Measurements from ENCODE around the gene TSPAN18. TPM values are rescaled to one million over a fixed set of nuclear protein-coding genes. Genes with fewer than 3 reads are reported as not detected.

TSPAN18 gene
- total RNA-seq, 2 experiments from 2014 or later = not detected

DNA sequence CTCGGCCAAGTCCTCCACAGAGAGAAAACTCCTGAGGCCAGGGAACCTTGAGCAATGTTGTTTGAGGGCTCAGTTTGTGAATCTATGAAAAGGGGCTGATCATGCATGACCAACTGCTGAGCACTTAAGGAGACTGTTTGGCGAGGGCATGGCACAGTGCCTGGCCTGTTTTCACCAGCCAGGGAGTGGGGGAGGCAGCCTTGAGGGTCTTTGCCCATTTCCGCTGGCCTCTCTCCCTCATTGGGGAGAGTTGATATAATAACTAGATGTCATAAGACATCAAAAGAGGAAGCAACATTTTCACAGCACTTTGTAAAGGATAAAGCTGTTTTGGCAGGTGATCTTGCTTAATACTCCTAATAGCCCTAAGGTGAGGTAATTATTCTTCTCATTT is 113.3 kb downstream of the TSPAN18 start:
- CTCF ChIA-PET (ENCODE audit: unreplicated experiment) = no interaction called here
- BruUV-seq (replicated peaks) = no TSS peak
- intact Hi-C loops (cut with micrococcal nuclease; ENCODE audit: unreplicated experiment) = no loop called here

DNA sequence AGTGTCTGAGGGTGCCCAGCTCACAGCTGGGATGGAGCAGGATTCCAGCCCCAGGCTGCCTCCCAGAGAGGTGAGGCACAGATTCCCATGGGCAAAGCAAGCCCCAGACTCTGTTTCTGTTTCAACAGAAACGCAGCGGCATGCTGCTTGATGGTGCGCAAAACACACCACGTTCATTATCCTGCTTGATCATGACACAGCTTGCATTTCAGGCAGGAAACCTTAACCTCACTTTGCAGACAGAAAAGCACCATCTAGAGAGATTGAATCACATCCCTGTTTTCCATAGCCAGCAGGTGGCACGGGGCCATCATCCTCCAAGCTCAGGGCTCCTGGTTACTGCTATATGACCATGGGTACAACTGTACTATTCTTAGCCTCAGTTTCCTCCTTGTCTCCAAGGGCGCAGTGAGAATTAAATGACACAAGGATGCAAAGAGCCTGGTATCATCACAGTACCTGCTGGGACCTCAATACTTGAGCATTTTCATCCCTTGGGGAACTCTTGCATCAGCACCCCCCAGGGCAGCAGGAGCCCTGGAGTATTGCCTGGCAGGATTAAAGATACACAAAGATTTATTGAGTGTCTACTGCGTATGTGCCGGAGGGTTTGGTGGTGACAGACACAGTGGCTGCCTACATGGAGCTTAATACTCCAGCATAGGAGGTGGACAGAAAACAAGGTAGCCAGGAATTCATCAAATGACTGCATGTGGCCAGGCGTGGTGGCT is 113.9 kb downstream of the TSPAN18 start:
- ChIA-PET POLR2A (interaction anchor here (0.7 kb wide), 1 partner anchor 690 kb away, joined by 3 read pairs; no protein-coding TSS in a partner anchor), CTCF (ENCODE audit: unreplicated experiment) (no interaction called here)
- Histone ChIP-seq H3K9me3 (ENCODE audit: low read length) (no peaks in the 10 kb centered on the region), H3K36me3 (ENCODE audit: insufficient read depth, low read length) (no peaks in the 10 kb centered on the region), H4K20me1 (ENCODE audit: insufficient read depth, low read length) (no peaks in the 10 kb centered on the region), H3K27ac (ENCODE audit: low read depth, low read length, poor library complexity, severe bottlenecking) (no peak overlapping the region), H3K4me1 (ENCODE audit: insufficient read depth, low read length, poor library complexity, severe bottlenecking) (no peaks in the 10 kb centered on the region), H3K4me3 (ENCODE audit: low read depth, low read length, poor library complexity, severe bottlenecking) (no peak overlapping the region), H3K9me2 (ENCODE audit: insufficient read depth, low read length) (no peaks in the 10 kb centered on the region), H3K79me2 (ENCODE audit: insufficient read depth, low read depth, low read length) (no peaks in the 10 kb centered on the region), H2AFZ (ENCODE audit: low read length) (no peak overlapping the region), H3K4me2 (ENCODE audit: low read length) (no peak overlapping the region)
- intact Hi-C loops (cut with micrococcal nuclease; ENCODE audit: unreplicated experiment) = no loop called here
- no TSS peak for BruUV-seq (replicated peaks)
- TF ChIP-seq EZH2phosphoT487 (IDR thresholded peaks at IDR 0.05; ENCODE audit: borderline replicate concordance, low read depth, low read length) = no peak
- DNase-seq (ENCODE audit: low spot score) = no peak

More for the DNA sequence above, 113.3 kb downstream of the TSPAN18 start:
- no peak for TF ChIP-seq EZH2phosphoT487 (IDR thresholded peaks at IDR 0.05; ENCODE audit: borderline replicate concordance, low read depth, low read length)
- TF ChIP-seq, protein P1, sequence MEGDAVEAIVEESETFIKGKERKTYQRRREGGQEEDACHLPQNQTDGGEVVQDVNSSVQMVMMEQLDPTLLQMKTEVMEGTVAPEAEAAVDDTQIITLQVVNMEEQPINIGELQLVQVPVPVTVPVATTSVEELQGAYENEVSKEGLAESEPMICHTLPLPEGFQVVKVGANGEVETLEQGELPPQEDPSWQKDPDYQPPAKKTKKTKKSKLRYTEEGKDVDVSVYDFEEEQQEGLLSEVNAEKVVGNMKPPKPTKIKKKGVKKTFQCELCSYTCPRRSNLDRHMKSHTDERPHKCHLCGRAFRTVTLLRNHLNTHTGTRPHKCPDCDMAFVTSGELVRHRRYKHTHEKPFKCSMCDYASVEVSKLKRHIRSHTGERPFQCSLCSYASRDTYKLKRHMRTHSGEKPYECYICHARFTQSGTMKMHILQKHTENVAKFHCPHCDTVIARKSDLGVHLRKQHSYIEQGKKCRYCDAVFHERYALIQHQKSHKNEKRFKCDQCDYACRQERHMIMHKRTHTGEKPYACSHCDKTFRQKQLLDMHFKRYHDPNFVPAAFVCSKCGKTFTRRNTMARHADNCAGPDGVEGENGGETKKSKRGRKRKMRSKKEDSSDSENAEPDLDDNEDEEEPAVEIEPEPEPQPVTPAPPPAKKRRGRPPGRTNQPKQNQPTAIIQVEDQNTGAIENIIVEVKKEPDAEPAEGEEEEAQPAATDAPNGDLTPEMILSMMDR (conservative IDR thresholded peaks at IDR 0.05; ENCODE audit: low read length) = no peak
- H2AFZ ChIP-seq (ENCODE audit: low read length) = no peak overlapping the region
- no peak overlapping the region for H3K4me3 ChIP-seq (ENCODE audit: low read depth, low read length, poor library complexity, severe bottlenecking)
- no peaks in the 10 kb centered on the region for H4K20me1 ChIP-seq (ENCODE audit: insufficient read depth, low read length)
- no peak for DNase-seq (ENCODE audit: low spot score)
- no peak overlapping the region for H3K4me2 ChIP-seq (ENCODE audit: low read length)
- no peaks in the 10 kb centered on the region for H3K36me3 ChIP-seq (ENCODE audit: insufficient read depth, low read length)
- no peaks in the 10 kb centered on the region for H3K9me2 ChIP-seq (ENCODE audit: insufficient read depth, low read length)
- no peaks in the 10 kb centered on the region for H3K9me3 ChIP-seq (ENCODE audit: low read length)
- H3K27ac ChIP-seq (ENCODE audit: low read depth, low read length, poor library complexity, severe bottlenecking) = no peak overlapping the region
- no peaks in the 10 kb centered on the region for H3K4me1 ChIP-seq (ENCODE audit: insufficient read depth, low read length, poor library complexity, severe bottlenecking)
- POLR2A ChIA-PET = no interaction called here
- H3K79me2 ChIP-seq (ENCODE audit: insufficient read depth, low read depth, low read length) = no peaks in the 10 kb centered on the region

DNA sequence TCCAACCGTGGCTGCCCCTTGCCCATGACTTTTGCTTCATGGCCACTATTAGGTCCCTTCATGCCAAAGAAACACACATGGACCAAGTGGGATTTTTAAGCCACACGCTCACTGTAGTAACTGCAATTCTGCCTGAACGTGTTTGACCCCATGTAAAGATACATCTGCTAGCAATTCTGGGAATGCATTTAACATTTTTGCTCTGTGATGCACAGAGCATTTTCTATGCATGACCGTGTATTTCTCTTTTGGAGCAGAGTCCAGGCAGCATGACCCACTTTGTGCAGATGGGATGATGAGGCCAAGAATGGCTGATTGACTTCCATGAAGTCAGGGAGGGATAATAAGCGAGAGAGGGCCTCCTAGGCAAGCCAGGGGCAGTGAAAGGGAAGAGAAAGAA is 115.5 kb downstream of the TSPAN18 start:
- Histone ChIP-seq H3K4me3 (ENCODE audit: low read depth, low read length, poor library complexity, severe bottlenecking) (no peak overlapping the region), H3K4me1 (ENCODE audit: insufficient read depth, low read length, poor library complexity, severe bottlenecking) (no peaks in the 10 kb centered on the region), H3K36me3 (ENCODE audit: insufficient read depth, low read length) (no peaks in the 10 kb centered on the region), H2AFZ (ENCODE audit: low read length) (no peak overlapping the region), H3K79me2 (ENCODE audit: insufficient read depth, low read depth, low read length) (no peaks in the 10 kb centered on the region), H3K4me2 (ENCODE audit: low read length) (no peak overlapping the region), H3K9me3 (ENCODE audit: low read length) (no peaks in the 10 kb centered on the region), H3K9me2 (ENCODE audit: insufficient read depth, low read length) (no peaks in the 10 kb centered on the region), H4K20me1 (ENCODE audit: insufficient read depth, low read length) (no peaks in the 10 kb centered on the region), H3K27ac (ENCODE audit: low read depth, low read length, poor library complexity, severe bottlenecking) (no peak overlapping the region)
- TF ChIP-seq, protein P1 (conservative IDR thresholded peaks at IDR 0.05; ENCODE audit: low read length) = no peak
- no peak for TF ChIP-seq EZH2phosphoT487 (IDR thresholded peaks at IDR 0.05; ENCODE audit: borderline replicate concordance, low read depth, low read length)
- DNase-seq (ENCODE audit: low spot score) = no peak
- BruUV-seq (replicated peaks) = no TSS peak
- POLR2A ChIA-PET = no interaction called here
- intact Hi-C loops (cut with micrococcal nuclease; ENCODE audit: unreplicated experiment) = no loop called here
- CTCF ChIA-PET (ENCODE audit: unreplicated experiment) = no interaction called here
